VCaP (cell line): Measurements from ENCODE around the gene RPL41.
A peak's percentile ranks its signal among the peaks of the same experiment; 100 is the strongest.

ENCODE experiments used
- H3K27ac ChIP-seq: fragments of 450-650 bp; 2 replicates; pipeline ENCODE4 v1.5.1; 2017
- TF ChIP-seq, protein P1 (sequence below): fragments of 450-650 bp; conservative IDR thresholded peaks from 2 replicates; pipeline ENCODE4 v1.5.1; 2017; ENCODE audit warnings: mild to moderate bottlenecking, moderate library complexity

Gene RPL41

DNA sequence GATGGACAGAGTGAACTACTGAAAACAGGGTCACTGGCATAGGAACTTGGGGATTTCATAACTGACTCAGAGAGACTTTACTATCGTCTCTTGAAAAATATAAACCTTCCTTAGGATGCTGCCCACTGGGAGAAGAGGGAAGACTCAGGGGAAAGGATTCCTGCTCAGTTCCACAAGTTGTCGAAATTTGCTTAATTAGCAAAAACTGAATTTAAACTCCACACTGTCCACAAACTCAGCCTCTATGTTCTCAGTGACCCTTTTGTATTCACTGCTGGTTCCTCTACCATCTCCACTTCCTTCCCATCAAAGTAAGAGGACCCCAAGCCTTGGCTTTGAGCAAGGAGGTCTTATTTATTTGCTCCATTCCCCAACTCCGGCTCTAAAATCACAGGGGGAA is 28.8 kb downstream of the RPL41 start:
- no peak overlapping the region for H3K27ac ChIP-seq
- TF ChIP-seq, protein P1, sequence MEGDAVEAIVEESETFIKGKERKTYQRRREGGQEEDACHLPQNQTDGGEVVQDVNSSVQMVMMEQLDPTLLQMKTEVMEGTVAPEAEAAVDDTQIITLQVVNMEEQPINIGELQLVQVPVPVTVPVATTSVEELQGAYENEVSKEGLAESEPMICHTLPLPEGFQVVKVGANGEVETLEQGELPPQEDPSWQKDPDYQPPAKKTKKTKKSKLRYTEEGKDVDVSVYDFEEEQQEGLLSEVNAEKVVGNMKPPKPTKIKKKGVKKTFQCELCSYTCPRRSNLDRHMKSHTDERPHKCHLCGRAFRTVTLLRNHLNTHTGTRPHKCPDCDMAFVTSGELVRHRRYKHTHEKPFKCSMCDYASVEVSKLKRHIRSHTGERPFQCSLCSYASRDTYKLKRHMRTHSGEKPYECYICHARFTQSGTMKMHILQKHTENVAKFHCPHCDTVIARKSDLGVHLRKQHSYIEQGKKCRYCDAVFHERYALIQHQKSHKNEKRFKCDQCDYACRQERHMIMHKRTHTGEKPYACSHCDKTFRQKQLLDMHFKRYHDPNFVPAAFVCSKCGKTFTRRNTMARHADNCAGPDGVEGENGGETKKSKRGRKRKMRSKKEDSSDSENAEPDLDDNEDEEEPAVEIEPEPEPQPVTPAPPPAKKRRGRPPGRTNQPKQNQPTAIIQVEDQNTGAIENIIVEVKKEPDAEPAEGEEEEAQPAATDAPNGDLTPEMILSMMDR, result no peak

DNA sequence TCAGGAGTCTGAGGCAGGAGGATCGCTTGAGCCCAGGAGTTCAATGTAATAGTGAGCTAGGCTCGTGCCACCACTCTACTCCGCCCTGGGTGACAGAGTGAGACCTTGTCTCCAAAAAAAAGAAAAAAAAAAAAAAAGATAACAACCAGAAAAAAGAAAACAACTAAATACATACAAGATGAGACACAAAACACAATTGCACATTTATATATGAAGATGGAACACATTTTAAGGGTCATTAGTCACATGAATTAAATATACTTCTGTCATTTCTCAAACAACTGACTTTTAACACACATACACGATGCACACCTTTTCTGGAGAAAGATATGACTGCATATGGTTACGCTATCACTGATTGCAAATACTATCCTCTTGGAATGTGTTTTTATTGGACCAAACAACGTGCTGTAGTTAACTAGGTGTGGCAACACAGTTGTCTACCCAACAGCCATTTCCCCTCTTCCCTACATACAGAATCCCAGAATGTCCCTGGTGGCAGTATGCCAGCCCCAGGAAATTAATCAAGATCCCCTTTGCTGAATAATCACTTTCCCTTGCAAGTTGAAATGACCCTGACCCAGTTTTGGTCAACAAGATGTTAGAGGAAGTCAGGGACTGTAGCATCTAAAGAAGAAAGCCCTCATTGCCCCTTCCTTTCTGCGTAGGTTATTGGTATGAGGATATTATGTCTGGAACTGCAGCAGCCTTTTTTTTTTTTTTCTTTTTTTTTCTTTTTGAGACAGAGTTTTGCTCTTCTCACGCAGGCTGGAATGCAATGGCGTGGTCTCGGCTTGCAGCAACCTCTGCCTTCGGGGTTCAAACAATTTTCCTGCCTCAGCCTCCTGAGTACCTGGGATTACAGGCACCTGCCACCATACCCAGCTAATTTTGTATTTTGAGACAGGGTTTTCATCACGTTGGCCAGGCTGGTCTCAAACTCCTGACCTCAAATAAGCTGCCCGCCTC is 30.3 kb downstream of the RPL41 start:
- no peak overlapping the region for H3K27ac ChIP-seq

DNA sequence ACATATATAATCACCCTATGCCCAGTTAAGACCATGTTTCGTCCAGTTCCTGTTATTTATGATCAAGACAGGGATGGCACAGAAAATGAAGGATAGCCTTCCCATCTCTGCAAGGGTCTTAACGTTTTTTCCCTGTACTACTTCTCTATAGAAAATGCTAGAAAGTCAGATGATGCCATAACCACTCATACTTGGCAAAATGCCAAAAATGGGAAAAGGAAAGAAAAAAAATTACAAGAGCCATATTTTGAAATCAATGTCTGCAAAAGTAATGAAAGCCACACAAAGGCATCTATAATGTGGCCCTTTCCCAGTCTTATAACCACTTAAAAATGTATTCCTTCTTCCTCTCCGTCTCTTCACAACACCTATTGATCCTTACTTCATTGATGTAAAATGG is 34.1 kb downstream of the RPL41 start:
- H3K27ac ChIP-seq, result peak overlapping the region; percentile 95; the same call in 1 of the 2 replicates

More for the DNA sequence above, 30.3 kb downstream of the RPL41 start:
- TF ChIP-seq, protein P1, result no peak

DNA sequence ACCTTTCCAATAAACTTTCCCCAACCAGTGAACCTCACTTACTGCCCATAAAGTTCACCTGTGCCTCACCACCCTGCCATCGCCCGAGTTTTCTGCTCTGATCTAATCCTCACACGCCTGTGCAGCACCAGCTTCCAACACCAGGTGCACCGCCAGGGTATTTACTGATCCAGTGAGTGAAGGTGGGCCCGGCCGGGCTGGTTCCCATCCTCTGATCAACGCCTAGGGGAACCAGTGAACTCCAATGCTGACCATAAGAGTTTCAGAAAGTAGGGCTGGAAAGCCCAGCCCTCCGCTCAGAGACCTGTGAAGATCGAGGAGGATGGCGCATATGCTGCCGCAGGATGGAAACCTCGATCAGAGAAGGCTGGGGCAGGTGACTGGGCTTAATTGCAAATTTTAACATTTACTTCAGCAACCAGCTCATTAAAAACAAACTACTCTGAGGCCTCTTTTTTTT is 35.3 kb downstream of the RPL41 start:
- H3K27ac ChIP-seq, result peak overlapping the region; percentile 95
- TF ChIP-seq, protein P1, result peak; percentile 71

More for the DNA sequence above, 34.1 kb downstream of the RPL41 start:
- TF ChIP-seq, protein P1, result no peak

DNA sequence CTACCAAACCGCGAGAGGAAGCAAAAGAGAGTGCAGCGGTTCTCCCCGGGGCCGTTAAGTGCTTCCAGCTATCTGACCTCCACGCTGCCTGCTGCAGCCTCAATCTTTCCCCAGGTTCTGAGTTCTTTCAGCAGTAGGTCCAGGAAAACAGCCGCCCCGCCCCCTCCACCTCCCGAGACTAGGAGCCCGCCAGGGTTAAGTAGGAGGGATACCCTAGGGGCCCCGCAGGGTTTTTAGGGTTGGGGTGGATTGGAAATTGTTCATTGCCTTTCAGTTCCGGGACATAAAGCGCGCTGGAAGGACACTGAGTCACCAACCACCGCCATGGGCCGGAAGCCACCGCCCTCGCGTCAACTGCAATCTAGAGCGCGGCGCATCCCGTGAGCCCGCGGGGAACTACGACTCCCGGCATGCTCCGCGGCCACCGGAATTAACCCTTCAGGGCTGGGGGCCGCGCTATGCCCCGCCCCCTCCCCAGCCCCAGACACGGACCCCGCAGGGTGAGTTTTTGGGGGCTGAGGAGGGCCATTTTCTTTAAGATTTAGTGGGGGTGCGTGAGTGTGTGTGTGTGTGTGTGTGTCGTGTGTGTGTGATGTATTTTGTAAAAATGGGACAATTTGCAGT is 35.8 kb downstream of the RPL41 start, which contains the start of gene MYL6B:
TSS of gene MYL6B (plus strand) at position 456 of the 624 bp plus-strand sequence. CDS start 1,332 bp downstream, outside the sequence.
- H3K27ac ChIP-seq, result peak within 1 kb of the TSS; percentile 95
- TF ChIP-seq, protein P1, result no peak

DNA sequence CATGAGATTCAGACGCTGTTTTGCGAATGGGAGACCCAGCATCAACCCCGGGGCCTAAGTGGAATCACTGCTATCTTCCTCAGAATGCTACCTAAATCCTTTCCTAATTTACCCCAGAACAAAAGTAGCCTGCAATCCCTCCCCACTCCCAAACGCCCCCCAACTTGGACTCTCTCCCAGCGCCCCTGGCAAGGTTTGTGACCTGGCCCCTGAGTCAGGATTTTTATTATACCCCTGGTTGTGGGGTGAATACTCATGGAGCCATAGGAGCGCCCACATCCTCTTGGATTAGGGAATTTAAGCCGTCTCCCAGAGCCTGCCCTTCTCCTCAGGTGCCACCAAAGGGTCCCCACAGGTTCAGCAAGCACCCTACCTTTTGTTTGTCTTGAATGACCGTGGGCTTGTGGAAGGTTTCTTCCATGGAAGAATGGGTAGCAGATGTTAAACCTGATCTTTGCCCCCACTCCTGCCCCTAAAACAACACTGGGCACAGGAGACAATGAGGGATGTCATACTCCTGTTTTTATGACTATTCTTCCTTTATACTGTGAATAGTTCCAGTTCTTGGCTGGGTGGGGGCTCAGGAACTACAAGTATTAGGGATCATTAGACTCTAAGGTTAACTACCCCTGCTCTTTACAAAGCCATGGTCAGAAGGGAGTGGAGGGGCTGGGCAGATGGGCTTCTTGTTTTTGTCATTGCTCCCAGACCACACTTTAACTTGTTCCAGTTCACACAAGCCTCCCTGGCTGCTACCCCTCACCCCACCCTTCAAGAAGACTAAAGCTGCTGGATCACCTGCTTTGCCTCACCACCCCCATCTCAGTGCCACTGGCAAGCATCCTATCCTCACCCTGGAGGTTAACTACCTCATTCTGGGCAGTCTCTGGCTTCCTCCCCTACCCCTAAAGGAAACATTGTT is 36.6 kb downstream of the RPL41 start:
- H3K27ac ChIP-seq, result peak overlapping the region; percentile 95
- TF ChIP-seq, protein P1, result no peak
